Thoracic aorta (tissue), 2 donors: ENCODE data around the gene LRRK1. TPM values are rescaled to one million over a fixed set of nuclear protein-coding genes. Genes with fewer than 3 reads are reported as not detected.

Experiments used
- ATAC-seq: fragments of 150-250 bp; one replicate; pipeline ENCODE4 v1.8.0; 2017; ENCODE audit warnings: low read depth; ENCODE audit not compliant: insufficient number of reproducible peaks, low FRiP score
- DNase-seq: peaks from one replicate; pipeline ENCODE4 v3.0.0-alpha.2; 2020; ENCODE audit warnings: low spot score
- H3K27ac ChIP-seq, 2 donors: fragments of 200-600 bp; sonication (generic); 1 replicate in 1 of 2; 2 replicates in 1 of 2; pipeline ENCODE4 v1.5.1; 2016; ENCODE audit warnings: mild to moderate bottlenecking in 2 of 2, moderate library complexity in 2 of 2
- H3K27me3 ChIP-seq: fragments of 200-600 bp; sonication (generic); replicated peaks from 2 replicates; pipeline ENCODE4 v1.6.0; 2016; ENCODE audit warnings: mild to moderate bottlenecking; ENCODE audit not compliant: insufficient read depth
- H3K36me3 ChIP-seq: fragments of 200-600 bp; sonication (generic); one replicate; pipeline ENCODE4 v1.5.1; 2016
- H3K4me1 ChIP-seq, 2 donors: fragments of 200-600 bp; sonication (generic); 1 replicate in 1 of 2; 2 replicates in 1 of 2; pipeline versions ENCODE4 v1.5.1 to v1.6.0; 2016; ENCODE audit warnings: low read depth in 2 of 2, mild to moderate bottlenecking in 1 of 2; ENCODE audit not compliant: control insufficient read depth in 1 of 2
- H3K4me3 ChIP-seq: fragments of 200-600 bp; sonication (generic); 2 replicates; pipeline ENCODE4 v1.5.1; 2016; ENCODE audit warnings: mild to moderate bottlenecking
- H3K9me3 ChIP-seq: fragments of 200-600 bp; sonication (generic); 2 replicates; pipeline ENCODE4 v1.5.1; 2016
- total RNA-seq, 2 donors: library from RNA; depleted of rRNA; stranded (reverse); fragments of >200 nt; gene quantifications; one replicate each; pipeline versions ENCODE4 v1.1.0 to v1.2.3, GENCODE V29; 2016
- TF ChIP-seq, protein P1 (sequence below): fragments of 200-600 bp; sonication (generic); IDR thresholded peaks from one replicate; pipeline ENCODE4 v1.5.1; 2019; ENCODE audit warnings: antibody characterized with exemption

LRRK1 gene
- total RNA-seq, 2 donors from 2014 or later = 17.2 to 47.1 TPM

DNA sequence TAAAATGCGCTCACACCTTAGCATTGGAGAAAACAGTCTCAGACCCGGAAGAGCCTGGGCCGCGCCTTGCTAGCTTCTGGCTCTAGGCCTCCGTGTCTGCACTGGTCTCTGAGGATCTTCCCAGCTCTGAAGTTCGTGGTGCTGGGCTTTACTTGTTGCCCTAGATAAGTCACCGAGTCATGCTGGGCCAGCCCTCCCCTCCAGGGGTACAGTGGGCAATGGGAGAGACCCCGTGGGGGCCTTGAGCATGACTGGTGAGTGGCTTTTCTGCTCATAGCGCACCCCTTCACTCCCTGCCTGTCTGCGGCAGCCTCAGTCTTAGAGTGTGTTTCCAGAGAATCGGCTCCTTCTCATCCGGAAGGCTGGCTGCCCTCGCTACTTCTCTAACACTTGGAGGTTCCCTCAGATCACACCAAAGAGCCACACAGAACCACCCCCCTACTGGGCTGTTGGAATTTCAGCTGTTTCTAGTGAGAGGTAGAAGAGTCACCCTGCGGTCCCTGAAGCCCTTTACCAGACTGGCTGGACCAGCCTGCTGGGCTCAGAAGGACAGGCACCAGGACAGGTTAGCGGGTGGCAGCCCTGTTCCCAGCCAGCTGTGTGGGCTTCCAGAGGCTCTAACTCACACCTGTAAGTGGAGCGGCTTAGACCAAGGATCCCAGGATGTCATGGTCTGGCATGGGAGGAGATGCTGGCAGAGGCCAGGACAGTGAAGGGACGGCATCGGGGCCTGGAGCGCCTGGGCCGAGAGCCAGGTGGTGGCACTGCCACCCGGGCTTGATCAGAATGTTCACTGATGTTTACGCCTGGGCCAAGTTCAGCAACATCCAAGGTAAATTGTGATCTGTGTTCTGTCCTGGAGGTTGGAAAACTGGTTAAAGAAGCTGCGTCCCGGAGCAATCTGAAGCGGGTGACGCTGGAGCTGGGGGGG is 21.7 kb upstream of the LRRK1 start:
- H3K36me3 ChIP-seq = no peaks in the 10 kb centered on the region
- DNase-seq (no peak), ATAC-seq (no peak)
- no peak overlapping the region for H3K4me3 ChIP-seq
- no peak overlapping the region for H3K27ac ChIP-seq
- H3K9me3 ChIP-seq = no peaks in the 10 kb centered on the region
- H3K4me1 ChIP-seq = peaks cover 12 to 35% of the 10 kb centered on the region in 2 donors
- TF ChIP-seq, protein P1, sequence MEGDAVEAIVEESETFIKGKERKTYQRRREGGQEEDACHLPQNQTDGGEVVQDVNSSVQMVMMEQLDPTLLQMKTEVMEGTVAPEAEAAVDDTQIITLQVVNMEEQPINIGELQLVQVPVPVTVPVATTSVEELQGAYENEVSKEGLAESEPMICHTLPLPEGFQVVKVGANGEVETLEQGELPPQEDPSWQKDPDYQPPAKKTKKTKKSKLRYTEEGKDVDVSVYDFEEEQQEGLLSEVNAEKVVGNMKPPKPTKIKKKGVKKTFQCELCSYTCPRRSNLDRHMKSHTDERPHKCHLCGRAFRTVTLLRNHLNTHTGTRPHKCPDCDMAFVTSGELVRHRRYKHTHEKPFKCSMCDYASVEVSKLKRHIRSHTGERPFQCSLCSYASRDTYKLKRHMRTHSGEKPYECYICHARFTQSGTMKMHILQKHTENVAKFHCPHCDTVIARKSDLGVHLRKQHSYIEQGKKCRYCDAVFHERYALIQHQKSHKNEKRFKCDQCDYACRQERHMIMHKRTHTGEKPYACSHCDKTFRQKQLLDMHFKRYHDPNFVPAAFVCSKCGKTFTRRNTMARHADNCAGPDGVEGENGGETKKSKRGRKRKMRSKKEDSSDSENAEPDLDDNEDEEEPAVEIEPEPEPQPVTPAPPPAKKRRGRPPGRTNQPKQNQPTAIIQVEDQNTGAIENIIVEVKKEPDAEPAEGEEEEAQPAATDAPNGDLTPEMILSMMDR = no peak
- H3K27me3 ChIP-seq = no peaks in the 10 kb centered on the region

DNA sequence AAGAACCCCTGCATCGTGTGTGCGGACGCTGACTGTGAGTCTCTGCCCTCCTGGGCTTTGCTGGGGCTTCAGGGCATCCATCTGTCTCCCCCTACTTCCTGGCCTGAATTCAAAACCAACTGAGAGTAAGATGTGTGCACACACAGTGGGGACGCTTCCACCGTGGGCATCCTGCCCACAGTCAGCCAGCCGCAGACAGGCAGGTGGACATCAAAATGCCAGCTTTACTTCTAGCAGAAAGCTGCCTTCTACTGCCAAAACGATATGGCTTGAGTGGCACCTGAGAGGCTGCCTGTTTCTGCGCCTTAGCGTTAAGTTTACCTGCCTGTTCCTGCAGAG is 21.0 kb upstream of the LRRK1 start:
- Histone ChIP-seq H3K4me1 (peaks cover 12 to 41% of the 10 kb centered on the region in 2 donors), H3K36me3 (no peaks in the 10 kb centered on the region), H3K27me3 (no peaks in the 10 kb centered on the region), H3K4me3 (no peak overlapping the region), H3K9me3 (no peaks in the 10 kb centered on the region), H3K27ac (no peak overlapping the region)
- ATAC-seq (no peak), DNase-seq (no peak)
- TF ChIP-seq, protein P1 = no peak

DNA sequence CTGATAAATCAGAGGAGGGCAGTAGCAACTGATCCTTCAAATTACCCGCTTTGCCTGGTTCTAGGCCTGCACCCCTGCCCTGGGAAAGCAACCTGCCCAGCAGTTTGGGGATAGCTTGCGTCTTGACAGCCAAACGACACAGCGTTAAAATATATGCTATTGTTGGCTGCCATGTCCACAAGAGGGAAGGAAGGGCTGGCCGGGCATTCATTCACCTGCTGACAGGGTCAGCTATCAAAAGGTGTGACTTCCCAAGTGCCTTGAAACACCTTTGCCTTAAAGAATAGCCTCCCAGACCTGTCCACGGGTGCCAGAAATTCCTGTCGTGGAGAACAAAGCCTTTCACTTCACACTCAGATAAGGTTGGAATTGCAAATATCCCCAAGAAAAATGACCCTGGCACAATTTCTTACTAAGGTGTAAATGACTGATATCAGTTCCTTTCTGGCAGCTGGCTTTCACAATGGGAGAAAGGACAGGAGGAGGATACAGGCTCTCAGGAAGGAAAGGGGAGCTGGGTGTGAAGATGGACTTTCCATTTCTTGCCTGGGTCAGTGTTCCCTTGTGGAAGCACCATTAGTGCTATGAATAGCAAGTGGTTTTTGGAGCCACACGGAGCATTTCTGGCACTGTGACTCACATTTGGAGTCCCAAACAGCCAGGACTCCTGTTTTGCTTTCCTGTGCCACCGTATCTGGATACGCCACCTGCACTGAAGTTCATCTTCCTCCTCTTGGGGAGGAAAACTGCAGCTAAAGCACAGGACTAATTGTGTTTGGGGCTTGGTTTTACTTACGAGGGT is 20.3 kb upstream of the LRRK1 start:
- DNase-seq (no peak), ATAC-seq (no peak)
- Histone ChIP-seq H3K4me1 (peaks cover 12 to 35% of the 10 kb centered on the region in 2 donors), H3K27me3 (no peaks in the 10 kb centered on the region), H3K9me3 (no peaks in the 10 kb centered on the region), H3K36me3 (no peaks in the 10 kb centered on the region), H3K4me3 (peak overlapping the region; percentile 6), H3K27ac (no peak overlapping the region)
- TF ChIP-seq, protein P1 = no peak

DNA sequence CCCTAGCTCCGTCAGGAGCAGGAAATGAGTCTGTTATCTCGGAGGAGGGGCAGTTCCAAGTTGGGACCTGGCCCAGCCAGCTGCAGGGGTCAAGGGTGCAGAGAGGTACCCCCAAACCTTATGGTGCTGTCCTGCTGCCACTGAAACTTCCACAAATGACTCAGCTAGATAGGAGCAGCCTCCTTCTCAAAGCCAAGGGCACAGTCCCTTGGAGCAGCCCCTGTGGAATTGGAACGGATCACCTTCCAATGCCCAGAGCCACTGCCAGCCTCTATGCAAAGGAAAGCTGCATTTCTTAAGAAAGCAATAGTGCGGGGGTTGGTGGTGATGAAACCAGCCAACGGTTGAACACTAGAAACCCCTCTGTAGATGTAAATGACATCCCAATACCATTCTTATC is 19.6 kb upstream of the LRRK1 start:
- H3K27ac ChIP-seq = no peak overlapping the region
- DNase-seq = no peak

More for the DNA sequence above, 19.6 kb upstream of the LRRK1 start:
- no peaks in the 10 kb centered on the region for H3K9me3 ChIP-seq
- H3K4me3 ChIP-seq = peak overlapping the region; percentile 6
- TF ChIP-seq, protein P1 = no peak
- ATAC-seq = no peak
- no peaks in the 10 kb centered on the region for H3K27me3 ChIP-seq
- peaks cover 10 to 27% of the 10 kb centered on the region in 2 donors for H3K4me1 ChIP-seq
- no peaks in the 10 kb centered on the region for H3K36me3 ChIP-seq
